ENCODE data around the gene HIF1A.
"Not testable (repeated sequence)": the region's sequence is repeated elsewhere in the genome, so short reads cannot be mapped to it uniquely, and the experiment has no call there.

The HIF1A gene

GRCh38 chr14:61708693-61709092 lies 13.4 kb downstream of the HIF1A start:
- DNase-seq (ENCODE audit: low read depth), result not testable (repeated sequence)

GRCh38 chr14:61710853-61711817 lies 15.8 kb downstream of the HIF1A start:
- no peak for DNase-seq (ENCODE audit: low read depth)

- DNase-seq (ENCODE audit: low read depth), result no peak
Observed at GRCh38 chr14:61712137-61712536, 16.8 kb downstream of the HIF1A start.

GRCh38 chr14:61713724-61714437 lies 18.6 kb downstream of the HIF1A start:
- no peak for DNase-seq (ENCODE audit: low read depth)

- no peak for DNase-seq (ENCODE audit: low read depth)
Observed at GRCh38 chr14:61716956-61717355, 21.6 kb downstream of the HIF1A start.

- no peak for DNase-seq (ENCODE audit: low read depth)
Observed at GRCh38 chr14:61718039-61718438, 22.7 kb downstream of the HIF1A start.

- no peak for DNase-seq (ENCODE audit: low read depth)
Observed at GRCh38 chr14:61719344-61720293, 24.3 kb downstream of the HIF1A start.

- DNase-seq (ENCODE audit: low read depth), result no peak
Observed at GRCh38 chr14:61720294-61720661, 25.0 kb downstream of the HIF1A start.

- DNase-seq (ENCODE audit: low read depth), result no peak
Observed at GRCh38 chr14:61720741-61721140, 25.4 kb downstream of the HIF1A start.

GRCh38 chr14:61724133-61724532 lies 28.8 kb downstream of the HIF1A start:
- no peak for DNase-seq (ENCODE audit: low read depth)

GRCh38 chr14:61726778-61727658 lies 31.7 kb downstream of the HIF1A start:
- DNase-seq (ENCODE audit: low read depth), result no peak

- DNase-seq (ENCODE audit: low read depth), result no peak
Observed at GRCh38 chr14:61730756-61731373, 35.6 kb downstream of the HIF1A start.

GRCh38 chr14:61733972-61734371 lies 38.7 kb downstream of the HIF1A start:
- DNase-seq (ENCODE audit: low read depth), result no peak

GRCh38 chr14:61736751-61737150 lies 41.4 kb downstream of the HIF1A start:
- no peak for DNase-seq (ENCODE audit: low read depth)

GRCh38 chr14:61737915-61738314 lies 42.6 kb downstream of the HIF1A start:
- no peak for DNase-seq (ENCODE audit: low read depth)

- DNase-seq (ENCODE audit: low read depth), result no peak
Observed at GRCh38 chr14:61739133-61739532, 43.8 kb downstream of the HIF1A start.

- DNase-seq (ENCODE audit: low read depth), result no peak
Observed at GRCh38 chr14:61742371-61742770, 47.1 kb downstream of the HIF1A start.

GRCh38 chr14:61744238-61744637 lies 48.9 kb downstream of the HIF1A start:
- no peak for DNase-seq (ENCODE audit: low read depth)

GRCh38 chr14:61746346-61746745 lies 51.0 kb downstream of the HIF1A start:
- not testable (repeated sequence) for DNase-seq (ENCODE audit: low read depth)

- DNase-seq (ENCODE audit: low read depth), result no peak
Observed at GRCh38 chr14:61746881-61747280, 51.6 kb downstream of the HIF1A start.

GRCh38 chr14:61747342-61747741 lies 52.0 kb downstream of the HIF1A start:
- no peak for DNase-seq (ENCODE audit: low read depth)
